Heart left ventricle (tissue), 16 donors: ENCODE results near the gene GPHA2. TPM values are rescaled to one million over a fixed set of nuclear protein-coding genes. Genes with fewer than 3 reads are reported as not detected.

Experiments used
- ATAC-seq, 4 donors: fragments of 200-7000 bp; cut with Tn5 transposase; one replicate each; pipeline ENCODE4 v1.9.1; 2020 to 2022; ENCODE audit warnings: moderate library complexity in 4 of 4, mild to moderate bottlenecking in 3 of 4, moderate number of reproducible peaks in 1 of 4
- DNase-seq, 5 donors: peaks; one replicate each; pipeline ENCODE4 v3.0.0-alpha.2; 2020
- H3K27ac ChIP-seq, 12 donors: fragments of 200-600 bp; sonication (generic) in 4 of 12; one replicate each; pipeline versions ENCODE4 v1.5.0 to v1.8.0; 2016 to 2022; ENCODE audit warnings: mild to moderate bottlenecking in 2 of 12
- H3K27me3 ChIP-seq, 9 donors: fragments of 200-600 bp; sonication (generic) in 2 of 9; one replicate each; pipeline versions ENCODE4 v1.5.1 to v1.8.0; 2016 to 2022; ENCODE audit warnings: mild to moderate bottlenecking in 3 of 9
- H3K36me3 ChIP-seq, 9 donors: fragments of 200-600 bp; sonication (generic) in 2 of 9; one replicate each; pipeline versions ENCODE4 v1.5.0 to v1.8.0; 2018 to 2022; ENCODE audit warnings: mild to moderate bottlenecking in 2 of 9
- H3K4me1 ChIP-seq, 12 donors: fragments of 200-600 bp; sonication (generic) in 4 of 12; one replicate each; pipeline versions ENCODE4 v1.5.0 to v1.8.0; 2016 to 2022; ENCODE audit warnings: mild to moderate bottlenecking in 3 of 12
- H3K4me3 ChIP-seq, 12 donors: fragments of 200-600 bp; sonication (generic) in 4 of 12; one replicate each; pipeline versions ENCODE4 v1.5.0 to v1.8.0; 2017 to 2022; ENCODE audit warnings: mild to moderate bottlenecking in 9 of 12, moderate library complexity in 4 of 12
- H3K9me3 ChIP-seq, 12 donors: fragments of 200-600 bp; sonication (generic) in 4 of 12; one replicate each; pipeline versions ENCODE4 v1.5.0 to v1.8.0; 2016 to 2022; ENCODE audit warnings: mild to moderate bottlenecking in 1 of 12
- POLR2A ChIP-seq, 2 donors: fragments of 450-650 bp; IDR thresholded peaks; one replicate each; pipeline ENCODE4 v1.6.1; 2017; ENCODE audit warnings: antibody characterized with exemption in 2 of 2, mild to moderate bottlenecking in 2 of 2, moderate library complexity in 2 of 2
- WGBS, 4 donors: extraction: QIAGEN DNeasy Blood & Tissue Kit in 2 of 4; methylation state at CpG; one replicate each; pipeline versions ENCODE4 v1.1.5 to v1.1.7; 2013 to 2018; 5-methylcytosine and 5-hydroxymethylcytosine counted together
- intact Hi-C, 10 donors: fragments of 100-400 bp; cut with DNase I; formaldehyde crosslinking; loops; one replicate each; pipeline versions ENCODE4 v1.11.1 to v1.14.2; 2022
- polyA plus RNA-seq, 2 donors: library from polyadenylated mRNA; stranded (reverse); fragments of 200-250 nt; gene quantifications; one replicate each; pipeline ENCODE4 v1.2.3, GENCODE V29; 2013
- total RNA-seq, 9 donors: library from RNA; depleted of rRNA in 2 of 9; stranded (reverse); fragments of >200 nt in 2 of 9; fragmentation: NEBNext Ultra II Directional in 3 of 9; extraction: Animal tissue kit (Norgen Biotek cat#: 25700) in 3 of 9; gene quantifications; one replicate each; pipeline versions ENCODE4 v1.1.0 to v1.2.4, GENCODE V29; 2016 to 2023
- TF ChIP-seq, protein P1 (sequence below), 12 donors: fragments of 200-600 bp; sonication (generic) in 4 of 12; IDR thresholded peaks; one replicate each; pipeline versions ENCODE4 v1.5.0 to v1.8.0; 2018 to 2022; ENCODE audit warnings: antibody characterized with exemption in 12 of 12, mild to moderate bottlenecking in 5 of 12
- donor health status: ischemic (EF 13 %, LVEDD 7.1; RV severe dilation, severe dysfunction).
- donor health status: healthy with polysubstance abuse.
- donor health status: DM: no; HTN: yes; CAD: no.
- donor health status: DM: no; HTN: no; CAD: no.
- donor health status: ischemic (EF 25% LVEDD 6.9; RV normal size, moderate dysfunction).
- donor health status: ischemic (EF 25% LVEDD 5.7; RV mildly dilated, moderate dysfunction).
- donor health status: healthy.
- donor health status: DM: yes; HTN: yes; CAD: no.
- donor health status: ischemic (EF 35%, LVEDD 5.7; RV mildly dilated, moderate dysfunction).
- donor health status: nonischemic (EF 11% LVEDD 7.7; RV severe dilation, severe dysfunction).
- donor health status: DM: yes; HTN: yes; CAD: no.
- donor health status: PGD.
- donor health status: ischemic (EF 29% LVEDD 5.4; RV normal size, mild dysfunction).
- donor health status: nonischemic (EF 23%, LVEDD 6.1; RV moderate dilation, normal function).

Gene GPHA2
- total and polyA plus RNA-seq, 11 donors, result 0.48 TPM; not detected in 10

DNA sequence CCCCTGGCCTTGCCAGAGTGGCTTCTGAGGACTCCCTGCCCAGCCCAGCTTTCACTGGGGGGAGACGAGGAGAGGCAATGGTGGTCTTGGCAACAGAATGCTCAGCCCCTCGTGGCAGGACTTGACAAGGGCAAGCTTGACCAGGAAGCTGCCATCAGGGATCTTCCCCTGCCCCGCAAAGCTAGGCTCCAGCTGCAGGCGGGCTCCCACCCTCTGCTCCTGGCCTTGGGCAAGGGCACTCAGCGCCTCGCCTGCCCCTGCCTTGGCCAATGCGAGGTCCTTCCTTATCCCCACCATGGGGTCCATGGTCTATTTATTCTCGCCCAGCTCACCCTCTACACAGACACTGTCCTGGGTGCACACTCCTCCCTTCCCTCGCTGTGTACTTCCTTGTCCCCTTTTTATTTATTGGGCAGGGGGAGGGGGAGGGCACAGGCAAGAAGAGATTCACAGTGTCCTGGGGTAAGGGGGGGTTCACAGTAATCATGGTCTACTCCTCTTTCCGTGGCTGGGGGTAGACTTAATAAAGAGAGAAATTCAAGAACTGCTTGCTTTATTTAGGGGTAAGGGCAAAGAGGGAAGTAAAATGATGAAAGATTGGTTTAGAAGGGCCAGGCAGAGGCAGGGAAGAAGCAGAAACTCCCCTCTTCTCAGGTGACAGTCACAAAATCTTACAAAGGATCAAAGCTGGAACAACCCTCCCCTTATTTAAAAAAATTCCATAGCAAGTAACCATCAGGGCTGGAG, 1.6 kb downstream of the GPHA2 start:
- no peak overlapping the region for H3K27ac ChIP-seq
- no peak for DNase-seq
- H3K4me3 ChIP-seq, result no peak overlapping the region
- H3K4me1 ChIP-seq, result no peaks in the 10 kb centered on the region
- H3K36me3 ChIP-seq, result peaks cover 0 to 59% (median 51%) of the 10 kb centered on the region in 9 donors
- 89 to 95% (median 90%) methylated on average over 8 to 10 of the region's 10 CpGs for WGBS, 4 donors
- intact Hi-C loops, result no loop called here
- no peaks in the 10 kb centered on the region for H3K27me3 ChIP-seq
- no peaks in the 10 kb centered on the region for H3K9me3 ChIP-seq
- ATAC-seq, result peak in 1 of 4 donors; percentile 6
- TF ChIP-seq, protein P1, sequence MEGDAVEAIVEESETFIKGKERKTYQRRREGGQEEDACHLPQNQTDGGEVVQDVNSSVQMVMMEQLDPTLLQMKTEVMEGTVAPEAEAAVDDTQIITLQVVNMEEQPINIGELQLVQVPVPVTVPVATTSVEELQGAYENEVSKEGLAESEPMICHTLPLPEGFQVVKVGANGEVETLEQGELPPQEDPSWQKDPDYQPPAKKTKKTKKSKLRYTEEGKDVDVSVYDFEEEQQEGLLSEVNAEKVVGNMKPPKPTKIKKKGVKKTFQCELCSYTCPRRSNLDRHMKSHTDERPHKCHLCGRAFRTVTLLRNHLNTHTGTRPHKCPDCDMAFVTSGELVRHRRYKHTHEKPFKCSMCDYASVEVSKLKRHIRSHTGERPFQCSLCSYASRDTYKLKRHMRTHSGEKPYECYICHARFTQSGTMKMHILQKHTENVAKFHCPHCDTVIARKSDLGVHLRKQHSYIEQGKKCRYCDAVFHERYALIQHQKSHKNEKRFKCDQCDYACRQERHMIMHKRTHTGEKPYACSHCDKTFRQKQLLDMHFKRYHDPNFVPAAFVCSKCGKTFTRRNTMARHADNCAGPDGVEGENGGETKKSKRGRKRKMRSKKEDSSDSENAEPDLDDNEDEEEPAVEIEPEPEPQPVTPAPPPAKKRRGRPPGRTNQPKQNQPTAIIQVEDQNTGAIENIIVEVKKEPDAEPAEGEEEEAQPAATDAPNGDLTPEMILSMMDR (IDR thresholded peaks at IDR 0.05), result no peak
- TF ChIP-seq POLR2A (IDR thresholded peaks at IDR 0.05), result no peak

DNA sequence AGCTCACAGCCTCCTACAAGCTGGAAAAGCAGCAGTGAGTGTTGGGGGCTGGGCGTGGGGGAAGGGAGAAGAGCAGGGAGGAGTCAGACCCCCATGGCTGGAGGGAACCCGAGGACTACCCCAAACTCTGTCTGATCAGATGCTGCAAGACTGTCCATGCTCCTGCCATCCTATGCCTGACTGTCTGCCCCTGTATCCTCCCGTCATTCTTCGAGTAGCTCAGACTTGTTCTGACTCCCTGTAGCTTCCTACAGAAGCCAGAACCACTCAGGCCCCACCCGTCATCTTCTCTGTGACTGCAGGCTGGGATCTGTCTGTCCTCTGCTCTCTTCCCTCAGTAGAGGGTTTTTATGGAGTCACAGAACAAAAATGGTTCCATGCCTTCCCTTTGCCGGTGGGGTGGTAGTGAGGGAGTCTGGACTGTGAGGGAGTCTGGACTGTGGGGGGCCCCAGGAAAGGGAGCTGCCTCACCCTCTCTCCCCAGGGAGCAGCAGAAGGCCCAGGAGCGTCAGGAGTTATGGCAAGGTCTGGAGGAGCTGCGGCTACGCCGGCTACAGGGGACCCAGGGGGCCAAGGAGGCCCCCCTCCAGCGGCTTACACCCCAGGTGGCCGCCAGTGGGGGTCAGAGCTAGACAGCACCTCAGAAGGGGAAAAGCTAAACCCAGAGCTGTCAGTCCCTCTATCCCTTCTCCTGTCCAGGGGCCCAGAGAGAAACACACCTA, 2.3 kb downstream of the GPHA2 start:
- Histone ChIP-seq H3K27me3 (no peaks in the 10 kb centered on the region), H3K36me3 (peaks cover 0 to 65% (median 58%) of the 10 kb centered on the region in 9 donors), H3K4me3 (no peak overlapping the region), H3K4me1 (no peaks in the 10 kb centered on the region), H3K9me3 (no peaks in the 10 kb centered on the region), H3K27ac (no peak overlapping the region)
- no peak for DNase-seq
- intact Hi-C loops, result no loop called here
- no peak for ATAC-seq
- TF ChIP-seq, protein P1 (IDR thresholded peaks at IDR 0.05), result no peak
- no peak for TF ChIP-seq POLR2A (IDR thresholded peaks at IDR 0.05)
- 85 to 90% (median 88%) methylated on average over 6 to 12 of the region's 12 CpGs for WGBS, 4 donors

DNA sequence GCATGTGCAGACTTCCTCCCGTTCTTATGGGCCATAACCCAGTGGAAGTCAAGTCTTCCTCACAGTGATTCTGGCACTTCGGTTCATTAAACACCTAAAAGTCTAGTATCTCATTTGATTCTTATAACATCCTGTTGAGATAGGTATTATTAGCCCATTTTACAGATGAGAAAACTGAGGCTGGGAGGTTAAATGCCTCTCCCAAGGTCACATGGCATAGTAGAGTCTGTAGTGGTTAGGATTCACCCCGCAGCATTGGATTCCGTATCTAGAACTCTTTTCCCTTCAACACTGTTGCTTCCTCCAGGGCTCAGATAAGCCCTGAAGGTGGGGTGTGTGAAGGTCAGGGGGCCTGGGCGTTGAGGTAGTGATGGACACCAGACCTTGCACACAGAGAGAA, 3.4 kb downstream of the GPHA2 start:
- no peak overlapping the region for H3K4me3 ChIP-seq
- H3K9me3 ChIP-seq, result no peaks in the 10 kb centered on the region
- intact Hi-C loops, result no loop called here
- H3K27me3 ChIP-seq, result no peaks in the 10 kb centered on the region
- ATAC-seq (no peak), DNase-seq (no peak)
- no peak overlapping the region for H3K27ac ChIP-seq
- no peak for TF ChIP-seq POLR2A (IDR thresholded peaks at IDR 0.05)
- TF ChIP-seq, protein P1 (IDR thresholded peaks at IDR 0.05), result no peak
- WGBS, 4 donors, result 82 to 93% (median 88%) methylated on average over 5 of the region's 5 CpGs
- peaks cover 0 to 76% (median 66%) of the 10 kb centered on the region in 9 donors for H3K36me3 ChIP-seq
- no peaks in the 10 kb centered on the region for H3K4me1 ChIP-seq

DNA sequence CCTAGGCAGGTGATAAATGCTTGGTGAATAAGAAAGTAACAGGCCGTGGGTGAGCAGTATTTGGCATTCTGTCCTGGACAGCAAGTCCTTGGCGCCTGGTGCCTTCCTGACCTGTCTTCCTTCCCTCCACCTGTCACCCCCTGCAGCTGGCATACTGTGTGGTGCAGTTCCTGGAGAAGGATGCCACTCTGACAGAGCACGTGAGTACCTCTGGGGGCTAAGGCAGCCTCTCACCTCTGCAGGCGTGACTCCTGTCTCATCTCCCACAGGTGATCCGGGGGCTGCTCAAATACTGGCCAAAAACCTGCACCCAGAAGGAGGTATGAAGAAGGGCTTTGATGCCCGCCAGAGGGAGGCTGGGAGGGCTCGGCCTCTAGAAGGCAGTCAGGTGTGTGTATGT, 4.4 kb downstream of the GPHA2 start:
- Histone ChIP-seq H3K4me1 (peaks cover 0 to 5% (median 0%) of the 10 kb centered on the region in 12 donors), H3K4me3 (no peak overlapping the region), H3K9me3 (no peaks in the 10 kb centered on the region), H3K36me3 (peaks cover 0 to 82% (median 70%) of the 10 kb centered on the region in 9 donors), H3K27ac (no peak overlapping the region), H3K27me3 (no peaks in the 10 kb centered on the region)
- intact Hi-C loops, result no loop called here
- ATAC-seq (no peak), DNase-seq (no peak)
- 92 to 98% (median 95%) methylated on average over 7 of the region's 7 CpGs for WGBS, 4 donors
- TF ChIP-seq POLR2A (IDR thresholded peaks at IDR 0.05), result no peak
- TF ChIP-seq, protein P1 (IDR thresholded peaks at IDR 0.05), result no peak
